Adrenal gland (tissue), 5 donors: Measurements from ENCODE around the gene NIPSNAP2.

Experiments
- POLR2A ChIP-seq, 2 donors: fragments of 450-650 bp; IDR thresholded peaks; one replicate each; pipeline ENCODE4 v1.6.1; 2017; ENCODE audit warnings: antibody characterized with exemption in 2 of 2, mild to moderate bottlenecking in 2 of 2, moderate library complexity in 1 of 2
- TF ChIP-seq, protein P1 (sequence below), 6 experiments: fragments of 450-650 bp in 4 of 6; fragments of 200-600 bp in 2 of 6; sonication (generic) in 1 of 6; IDR thresholded peaks; 1 replicate in 5 of 6; 2 replicates in 1 of 6; pipeline versions ENCODE4 v1.5.1 to v1.8.0; 2016 to 2021; ENCODE audit warnings: antibody characterized with exemption in 6 of 6, mild to moderate bottlenecking in 2 of 6, moderate library complexity in 1 of 6
- donor health status: DM: no; HTN: no; CAD: no.

DNA sequence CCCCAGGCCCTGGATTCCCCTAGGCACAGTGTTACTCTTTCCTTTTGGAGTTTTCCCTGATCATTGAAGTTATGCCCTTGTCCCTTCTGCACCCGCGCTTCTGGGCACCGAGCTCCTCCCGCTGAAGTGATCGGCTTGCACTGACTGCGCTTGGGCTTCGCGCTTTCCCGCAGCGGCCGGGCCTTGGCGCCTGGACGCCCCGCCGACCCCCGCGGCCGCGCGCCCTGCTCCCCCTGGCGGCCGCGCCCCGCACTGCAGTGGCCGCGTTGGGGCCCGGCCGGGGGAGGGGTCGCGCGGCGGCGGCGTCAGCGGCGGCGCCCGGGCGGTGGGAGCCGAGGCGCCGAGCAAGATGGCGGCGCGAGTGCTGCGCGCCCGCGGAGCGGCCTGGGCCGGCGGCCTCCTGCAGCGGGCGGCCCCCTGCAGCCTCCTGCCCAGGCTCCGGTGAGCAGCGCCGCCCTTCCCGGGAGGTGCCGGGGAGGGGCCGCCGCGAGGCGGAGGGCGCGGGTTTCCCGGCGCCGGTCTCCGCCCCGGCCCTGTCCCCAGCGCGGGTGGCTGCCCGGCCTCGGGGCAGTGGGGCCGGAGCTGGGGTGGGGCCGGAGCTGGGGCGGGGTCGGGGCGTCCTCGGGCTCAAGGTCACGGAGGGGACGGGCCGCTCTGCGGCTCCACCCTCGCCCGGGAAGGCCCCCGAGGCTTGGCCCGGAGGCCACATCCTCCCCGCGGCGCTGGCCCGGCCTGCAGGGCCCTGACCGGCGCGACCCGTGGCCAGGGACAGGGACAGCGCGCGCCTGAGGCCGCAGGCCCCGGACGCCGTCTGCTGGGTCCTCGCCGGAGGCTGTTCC lies at the start of gene NIPSNAP2:
- TF ChIP-seq, protein P1, sequence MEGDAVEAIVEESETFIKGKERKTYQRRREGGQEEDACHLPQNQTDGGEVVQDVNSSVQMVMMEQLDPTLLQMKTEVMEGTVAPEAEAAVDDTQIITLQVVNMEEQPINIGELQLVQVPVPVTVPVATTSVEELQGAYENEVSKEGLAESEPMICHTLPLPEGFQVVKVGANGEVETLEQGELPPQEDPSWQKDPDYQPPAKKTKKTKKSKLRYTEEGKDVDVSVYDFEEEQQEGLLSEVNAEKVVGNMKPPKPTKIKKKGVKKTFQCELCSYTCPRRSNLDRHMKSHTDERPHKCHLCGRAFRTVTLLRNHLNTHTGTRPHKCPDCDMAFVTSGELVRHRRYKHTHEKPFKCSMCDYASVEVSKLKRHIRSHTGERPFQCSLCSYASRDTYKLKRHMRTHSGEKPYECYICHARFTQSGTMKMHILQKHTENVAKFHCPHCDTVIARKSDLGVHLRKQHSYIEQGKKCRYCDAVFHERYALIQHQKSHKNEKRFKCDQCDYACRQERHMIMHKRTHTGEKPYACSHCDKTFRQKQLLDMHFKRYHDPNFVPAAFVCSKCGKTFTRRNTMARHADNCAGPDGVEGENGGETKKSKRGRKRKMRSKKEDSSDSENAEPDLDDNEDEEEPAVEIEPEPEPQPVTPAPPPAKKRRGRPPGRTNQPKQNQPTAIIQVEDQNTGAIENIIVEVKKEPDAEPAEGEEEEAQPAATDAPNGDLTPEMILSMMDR (IDR thresholded peaks at IDR 0.05) = peak in 3 of 6 experiments; percentile 57 to 93 (median 81)
- TF ChIP-seq POLR2A (IDR thresholded peaks at IDR 0.05) = peak; percentile 79 to 82
